HL-60 (cell line): Measurements from ENCODE around the gene POP7.

Source experiments
- DNase-seq, 2 experiments: peaks; one replicate each; pipeline ENCODE4 v3.0.0-alpha.2; 2010 to 2020; ENCODE audit warnings: low read depth in 1 of 2, low spot score in 1 of 2
- H3K27ac ChIP-seq: fragments of 250-450 bp; sonication (Bioruptor Pico); replicated peaks from 2 replicates; pipeline ENCODE4 v1.5.1; 2020; ENCODE audit warnings: mild to moderate bottlenecking, moderate library complexity
- H3K27me3 ChIP-seq: fragments of 250-450 bp; sonication (Bioruptor Pico); 2 replicates; pipeline ENCODE4 v1.5.1; 2021; ENCODE audit warnings: mild to moderate bottlenecking, moderate library complexity; ENCODE audit not compliant: insufficient read depth, poor library complexity, severe bottlenecking
- H3K4me3 ChIP-seq: replicated peaks from 2 replicates; pipeline ENCODE4 v1.5.1; 2011; ENCODE audit warnings: mild to moderate bottlenecking, control low read depth, low read length; ENCODE audit not compliant: insufficient read depth
- GABPA ChIP-seq: IDR thresholded peaks from 2 replicates; pipeline ENCODE4 v1.6.1; 2012; ENCODE audit warnings: low read depth
- POLR2AphosphoS5 ChIP-seq: IDR thresholded peaks from 2 replicates; pipeline ENCODE4 v1.6.1; 2012; ENCODE audit warnings: low read depth
- SPI1 ChIP-seq: IDR thresholded peaks from 2 replicates; pipeline ENCODE4 v1.6.1; 2012; ENCODE audit warnings: low read depth, mild to moderate bottlenecking, borderline replicate concordance
- TF ChIP-seq, protein P1 (sequence below): IDR thresholded peaks from one replicate; pipeline ENCODE4 v1.5.1; 2011; ENCODE audit warnings: low read length, control low read depth, inconsistent platforms; ENCODE audit not compliant: insufficient read depth
- TF ChIP-seq, protein P2 (sequence below): IDR thresholded peaks from 2 replicates; pipeline ENCODE4 v1.6.1; 2012; ENCODE audit warnings: low read depth; ENCODE audit not compliant: insufficient replicate concordance

The POP7 gene

GRCh38 chr7:100675105-100675451, 30.8 kb upstream of the POP7 start:
- no peak for DNase-seq
- TF ChIP-seq, protein P1, sequence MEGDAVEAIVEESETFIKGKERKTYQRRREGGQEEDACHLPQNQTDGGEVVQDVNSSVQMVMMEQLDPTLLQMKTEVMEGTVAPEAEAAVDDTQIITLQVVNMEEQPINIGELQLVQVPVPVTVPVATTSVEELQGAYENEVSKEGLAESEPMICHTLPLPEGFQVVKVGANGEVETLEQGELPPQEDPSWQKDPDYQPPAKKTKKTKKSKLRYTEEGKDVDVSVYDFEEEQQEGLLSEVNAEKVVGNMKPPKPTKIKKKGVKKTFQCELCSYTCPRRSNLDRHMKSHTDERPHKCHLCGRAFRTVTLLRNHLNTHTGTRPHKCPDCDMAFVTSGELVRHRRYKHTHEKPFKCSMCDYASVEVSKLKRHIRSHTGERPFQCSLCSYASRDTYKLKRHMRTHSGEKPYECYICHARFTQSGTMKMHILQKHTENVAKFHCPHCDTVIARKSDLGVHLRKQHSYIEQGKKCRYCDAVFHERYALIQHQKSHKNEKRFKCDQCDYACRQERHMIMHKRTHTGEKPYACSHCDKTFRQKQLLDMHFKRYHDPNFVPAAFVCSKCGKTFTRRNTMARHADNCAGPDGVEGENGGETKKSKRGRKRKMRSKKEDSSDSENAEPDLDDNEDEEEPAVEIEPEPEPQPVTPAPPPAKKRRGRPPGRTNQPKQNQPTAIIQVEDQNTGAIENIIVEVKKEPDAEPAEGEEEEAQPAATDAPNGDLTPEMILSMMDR = no peak
- TF ChIP-seq GABPA = no peak
- TF ChIP-seq SPI1 = no peak
- no peak for TF ChIP-seq POLR2AphosphoS5
- TF ChIP-seq, protein P2, sequence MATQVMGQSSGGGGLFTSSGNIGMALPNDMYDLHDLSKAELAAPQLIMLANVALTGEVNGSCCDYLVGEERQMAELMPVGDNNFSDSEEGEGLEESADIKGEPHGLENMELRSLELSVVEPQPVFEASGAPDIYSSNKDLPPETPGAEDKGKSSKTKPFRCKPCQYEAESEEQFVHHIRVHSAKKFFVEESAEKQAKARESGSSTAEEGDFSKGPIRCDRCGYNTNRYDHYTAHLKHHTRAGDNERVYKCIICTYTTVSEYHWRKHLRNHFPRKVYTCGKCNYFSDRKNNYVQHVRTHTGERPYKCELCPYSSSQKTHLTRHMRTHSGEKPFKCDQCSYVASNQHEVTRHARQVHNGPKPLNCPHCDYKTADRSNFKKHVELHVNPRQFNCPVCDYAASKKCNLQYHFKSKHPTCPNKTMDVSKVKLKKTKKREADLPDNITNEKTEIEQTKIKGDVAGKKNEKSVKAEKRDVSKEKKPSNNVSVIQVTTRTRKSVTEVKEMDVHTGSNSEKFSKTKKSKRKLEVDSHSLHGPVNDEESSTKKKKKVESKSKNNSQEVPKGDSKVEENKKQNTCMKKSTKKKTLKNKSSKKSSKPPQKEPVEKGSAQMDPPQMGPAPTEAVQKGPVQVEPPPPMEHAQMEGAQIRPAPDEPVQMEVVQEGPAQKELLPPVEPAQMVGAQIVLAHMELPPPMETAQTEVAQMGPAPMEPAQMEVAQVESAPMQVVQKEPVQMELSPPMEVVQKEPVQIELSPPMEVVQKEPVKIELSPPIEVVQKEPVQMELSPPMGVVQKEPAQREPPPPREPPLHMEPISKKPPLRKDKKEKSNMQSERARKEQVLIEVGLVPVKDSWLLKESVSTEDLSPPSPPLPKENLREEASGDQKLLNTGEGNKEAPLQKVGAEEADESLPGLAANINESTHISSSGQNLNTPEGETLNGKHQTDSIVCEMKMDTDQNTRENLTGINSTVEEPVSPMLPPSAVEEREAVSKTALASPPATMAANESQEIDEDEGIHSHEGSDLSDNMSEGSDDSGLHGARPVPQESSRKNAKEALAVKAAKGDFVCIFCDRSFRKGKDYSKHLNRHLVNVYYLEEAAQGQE = no peak
- peak overlapping the region; percentile 99 for H3K27ac ChIP-seq
- H3K27me3 ChIP-seq = no peaks in the 10 kb centered on the region
- H3K4me3 ChIP-seq = peak overlapping the region; percentile 89

DNA sequence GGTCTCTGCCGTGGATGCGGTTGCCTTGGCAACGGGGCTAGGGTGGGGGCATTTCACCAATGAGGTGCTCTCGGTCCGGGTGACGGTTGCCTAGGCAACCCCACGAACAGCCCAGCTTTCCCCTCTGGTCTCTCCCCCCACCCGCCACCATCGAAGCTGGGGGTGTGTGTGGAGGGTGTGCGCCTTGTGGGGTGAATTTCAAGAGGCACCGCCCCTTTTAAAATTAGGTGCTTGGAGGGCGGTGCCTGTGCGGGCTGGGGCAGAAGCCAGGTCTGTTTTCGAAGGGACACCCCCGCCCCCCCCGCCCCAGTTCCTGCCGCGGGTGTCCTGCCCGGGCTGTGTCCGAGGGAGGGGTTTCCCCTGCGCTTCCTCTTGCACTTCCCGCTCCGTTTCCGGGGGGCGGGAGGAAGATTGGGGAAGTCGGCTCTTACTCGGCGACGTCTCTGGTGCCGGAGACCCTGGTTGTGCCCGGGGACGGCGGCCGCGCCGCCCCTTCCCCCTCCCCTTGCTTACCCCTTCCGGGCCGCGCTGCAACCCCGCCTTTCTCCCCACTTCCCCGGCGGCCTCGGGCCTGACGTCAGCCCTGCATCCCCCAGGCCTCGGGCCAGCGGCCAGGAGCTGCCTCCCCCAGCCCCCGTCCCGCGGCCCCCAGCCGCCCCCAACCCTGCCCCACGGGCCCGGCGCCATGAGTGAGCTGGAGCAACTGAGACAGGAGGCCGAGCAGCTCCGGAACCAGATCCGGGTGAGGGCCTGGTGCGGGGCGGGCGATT, 30.2 kb upstream of the POP7 start:
- H3K27me3 ChIP-seq = no peaks in the 10 kb centered on the region
- peak; percentile 83 to 93 for DNase-seq
- TF ChIP-seq GABPA = peak; percentile 39; the same call in 1 of the 2 replicates
- no peak for TF ChIP-seq POLR2AphosphoS5
- TF ChIP-seq SPI1 = peak; percentile 83
- H3K27ac ChIP-seq = peak overlapping the region; percentile 60
- H3K4me3 ChIP-seq = peak overlapping the region; percentile 89

GRCh38 chr7:100676501-100677306, 29.2 kb upstream of the POP7 start:
- TF ChIP-seq, protein P2 = no peak
- no peak for TF ChIP-seq POLR2AphosphoS5
- TF ChIP-seq SPI1 = no peak
- TF ChIP-seq GABPA = no peak
- TF ChIP-seq, protein P1 = no peak
- DNase-seq = no peak
- H3K27me3 ChIP-seq = no peaks in the 10 kb centered on the region
- no peak overlapping the region for H3K4me3 ChIP-seq
- no peak overlapping the region for H3K27ac ChIP-seq
